Left ventricle myocardium inferior (tissue), 1 donor: ENCODE measurements around the gene TOMM6. TPM values are rescaled to one million over a fixed set of nuclear protein-coding genes. Genes with fewer than 3 reads are reported as not detected.

Source experiments
- DNase-seq: peaks from one replicate; pipeline ENCODE4 v3.0.0-alpha.2; 2020
- H3K27ac ChIP-seq: fragments of 200-600 bp; replicated peaks from 2 replicates; pipeline ENCODE4 v1.8.0; 2021
- H3K27me3 ChIP-seq: fragments of 200-600 bp; 2 replicates; pipeline ENCODE4 v1.8.0; 2021; ENCODE audit warnings: low read depth
- H3K36me3 ChIP-seq: fragments of 200-600 bp; 2 replicates; pipeline ENCODE4 v1.8.0; 2021
- H3K4me1 ChIP-seq: fragments of 200-600 bp; 2 replicates; pipeline ENCODE4 v1.8.0; 2021
- H3K4me3 ChIP-seq: fragments of 200-600 bp; 2 replicates; pipeline ENCODE4 v1.8.0; 2021; ENCODE audit warnings: mild to moderate bottlenecking, moderate library complexity
- H3K9me3 ChIP-seq: fragments of 200-600 bp; replicated peaks from 2 replicates; pipeline ENCODE4 v1.8.0; 2021
- intact Hi-C: fragments of 100-400 bp; cut with micrococcal nuclease; formaldehyde crosslinking; loops from one replicate; pipeline ENCODE4 v1.11.0; 2022
- total RNA-seq: library from RNA; stranded (reverse); fragmentation: NEBNext Ultra II Directional; extraction: Animal tissue kit (Norgen Biotek cat#: 25700); gene quantifications from one replicate; pipeline ENCODE4 v1.2.1, GENCODE V29; 2021
- TF ChIP-seq, protein P1 (sequence below): fragments of 200-600 bp; IDR thresholded peaks from 2 replicates; pipeline ENCODE4 v1.8.0; 2021; ENCODE audit warnings: antibody characterized with exemption, mild to moderate bottlenecking, borderline replicate concordance
- donor health status: DM: no; HTN: yes; CAD: no; lungs with severe emphysema.

TOMM6 gene
- total RNA-seq, 1 donor from 2014 or later = 177 TPM

DNA sequence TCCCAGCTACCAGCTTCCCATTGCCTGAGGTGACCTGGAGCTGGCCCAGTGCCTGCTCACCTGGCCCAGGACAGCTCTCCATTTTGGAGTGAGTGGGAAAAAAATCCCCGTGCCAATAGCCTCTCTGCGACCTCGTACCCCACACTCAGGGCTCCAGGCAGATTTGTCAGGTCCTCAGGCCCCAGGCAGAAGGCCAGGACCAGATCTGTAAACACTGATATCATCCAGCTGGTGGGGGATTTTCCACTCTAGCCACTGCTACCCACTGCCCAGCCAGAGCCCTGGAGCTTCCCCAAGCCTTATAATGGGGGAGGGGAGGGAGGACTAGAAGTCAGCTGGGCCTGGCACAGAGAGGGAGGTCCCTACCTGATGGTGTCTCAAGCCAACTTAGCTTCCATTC lies 39.0 kb upstream of the TOMM6 start:
- Histone ChIP-seq H3K27ac (no peak overlapping the region), H3K36me3 (no peaks in the 10 kb centered on the region), H3K9me3 (no peaks in the 10 kb centered on the region), H3K27me3 (no peaks in the 10 kb centered on the region), H3K4me3 (no peak overlapping the region), H3K4me1 (no peaks in the 10 kb centered on the region)
- intact Hi-C loops = no loop called here
- no peak for DNase-seq
- TF ChIP-seq, protein P1, sequence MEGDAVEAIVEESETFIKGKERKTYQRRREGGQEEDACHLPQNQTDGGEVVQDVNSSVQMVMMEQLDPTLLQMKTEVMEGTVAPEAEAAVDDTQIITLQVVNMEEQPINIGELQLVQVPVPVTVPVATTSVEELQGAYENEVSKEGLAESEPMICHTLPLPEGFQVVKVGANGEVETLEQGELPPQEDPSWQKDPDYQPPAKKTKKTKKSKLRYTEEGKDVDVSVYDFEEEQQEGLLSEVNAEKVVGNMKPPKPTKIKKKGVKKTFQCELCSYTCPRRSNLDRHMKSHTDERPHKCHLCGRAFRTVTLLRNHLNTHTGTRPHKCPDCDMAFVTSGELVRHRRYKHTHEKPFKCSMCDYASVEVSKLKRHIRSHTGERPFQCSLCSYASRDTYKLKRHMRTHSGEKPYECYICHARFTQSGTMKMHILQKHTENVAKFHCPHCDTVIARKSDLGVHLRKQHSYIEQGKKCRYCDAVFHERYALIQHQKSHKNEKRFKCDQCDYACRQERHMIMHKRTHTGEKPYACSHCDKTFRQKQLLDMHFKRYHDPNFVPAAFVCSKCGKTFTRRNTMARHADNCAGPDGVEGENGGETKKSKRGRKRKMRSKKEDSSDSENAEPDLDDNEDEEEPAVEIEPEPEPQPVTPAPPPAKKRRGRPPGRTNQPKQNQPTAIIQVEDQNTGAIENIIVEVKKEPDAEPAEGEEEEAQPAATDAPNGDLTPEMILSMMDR = no peak

DNA sequence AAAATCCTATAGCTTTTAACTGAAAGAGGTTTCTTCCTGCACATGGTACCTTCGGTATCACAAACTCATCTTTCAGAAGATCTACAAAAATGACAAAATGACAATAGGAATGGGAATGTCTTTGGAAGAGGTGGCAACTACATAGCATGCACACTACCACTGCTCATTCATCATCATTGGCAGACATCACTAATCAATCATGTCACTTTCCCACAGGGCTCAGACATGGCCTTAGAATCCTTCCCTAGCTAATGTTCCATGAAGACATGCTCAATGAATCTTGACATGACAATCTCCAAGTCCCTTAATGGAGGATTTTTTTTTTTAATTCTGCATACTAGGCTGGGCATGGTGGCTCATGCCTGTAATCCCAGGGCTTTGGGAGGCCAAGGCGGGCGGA lies 37.1 kb upstream of the TOMM6 start:
- no peak for DNase-seq
- no peaks in the 10 kb centered on the region for H3K4me1 ChIP-seq
- no peaks in the 10 kb centered on the region for H3K9me3 ChIP-seq
- H3K36me3 ChIP-seq = no peaks in the 10 kb centered on the region
- intact Hi-C loops = no loop called here
- no peak overlapping the region for H3K27ac ChIP-seq
- no peaks in the 10 kb centered on the region for H3K27me3 ChIP-seq
- no peak overlapping the region for H3K4me3 ChIP-seq
- TF ChIP-seq, protein P1 = no peak

DNA sequence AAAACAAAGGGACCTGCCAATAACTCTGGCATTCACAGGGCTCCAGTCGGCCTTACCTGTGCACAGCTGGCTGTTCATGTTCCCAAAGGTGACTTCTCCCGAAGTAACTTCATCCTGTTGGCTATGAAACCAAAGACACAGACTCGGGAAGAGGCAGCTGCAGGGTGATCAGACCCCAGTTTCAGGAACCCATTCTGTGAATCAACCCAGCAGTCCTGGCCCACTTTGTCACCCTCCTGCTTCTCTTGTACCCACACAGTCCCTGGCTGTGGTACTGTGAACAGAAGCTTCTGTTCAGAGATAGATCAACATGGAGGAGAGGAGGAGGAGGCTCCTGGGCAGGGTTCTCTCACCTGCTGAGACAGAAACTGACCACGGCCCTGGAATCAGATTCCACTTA lies 31.6 kb upstream of the TOMM6 start:
- DNase-seq = no peak
- Histone ChIP-seq H3K4me3 (no peak overlapping the region), H3K27ac (no peak overlapping the region), H3K9me3 (no peaks in the 10 kb centered on the region), H3K36me3 (no peaks in the 10 kb centered on the region), H3K27me3 (no peaks in the 10 kb centered on the region), H3K4me1 (no peaks in the 10 kb centered on the region)
- TF ChIP-seq, protein P1 = no peak
- intact Hi-C loops = no loop called here

DNA sequence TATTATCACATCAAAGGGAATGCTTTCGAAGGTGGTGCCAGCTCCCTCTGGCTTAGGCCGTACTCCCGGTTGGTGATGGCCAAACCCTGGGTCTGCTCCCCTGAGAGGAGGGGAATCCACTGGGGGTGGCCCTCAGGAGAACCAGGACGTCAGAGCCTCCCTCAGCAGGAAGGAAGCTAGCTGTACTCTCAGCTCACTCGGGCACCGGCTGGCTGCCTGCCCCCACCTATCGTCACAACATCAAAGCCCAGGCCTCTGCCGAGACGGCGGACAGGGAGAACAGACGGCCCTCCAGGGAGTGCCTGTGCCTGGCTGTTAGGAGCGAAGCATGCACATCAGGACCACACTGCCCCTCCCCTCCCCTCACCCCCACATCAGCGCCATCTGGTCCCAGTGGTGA lies 31.1 kb upstream of the TOMM6 start:
- Histone ChIP-seq H3K27ac (no peak overlapping the region), H3K36me3 (no peaks in the 10 kb centered on the region), H3K4me3 (no peak overlapping the region), H3K9me3 (no peaks in the 10 kb centered on the region), H3K27me3 (no peaks in the 10 kb centered on the region), H3K4me1 (no peaks in the 10 kb centered on the region)
- intact Hi-C loops = no loop called here
- no peak for DNase-seq
- TF ChIP-seq, protein P1 = no peak

DNA sequence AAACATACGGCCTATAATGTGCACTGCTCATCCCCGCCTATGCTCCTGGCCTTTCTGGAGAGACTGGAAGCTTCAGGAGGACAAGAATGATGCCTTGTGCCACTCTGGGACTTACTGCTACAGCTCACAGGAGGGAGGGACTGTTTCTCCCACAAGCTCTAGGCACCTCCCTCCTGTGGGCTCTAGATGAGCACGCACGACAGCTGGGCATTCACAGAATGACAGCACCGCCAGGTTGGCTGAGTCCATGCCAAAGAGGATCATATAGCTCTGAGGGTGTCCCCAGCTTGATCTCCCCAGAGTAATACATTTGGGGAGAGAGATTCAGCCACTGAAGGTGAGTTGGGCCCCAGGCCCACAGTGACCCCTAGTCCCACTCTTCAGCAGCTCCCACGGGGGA lies 30.2 kb upstream of the TOMM6 start:
- no peaks in the 10 kb centered on the region for H3K36me3 ChIP-seq
- no peak overlapping the region for H3K4me3 ChIP-seq
- H3K27me3 ChIP-seq = no peaks in the 10 kb centered on the region
- H3K4me1 ChIP-seq = no peaks in the 10 kb centered on the region
- no peaks in the 10 kb centered on the region for H3K9me3 ChIP-seq
- intact Hi-C loops = no loop called here
- TF ChIP-seq, protein P1 = no peak
- no peak for DNase-seq
- H3K27ac ChIP-seq = no peak overlapping the region
